HG02759 (cell line): ENCODE data around the gene SDCCAG8.

Experiments used
- ATAC-seq: cut with Tn5 transposase; IDR thresholded peaks from one replicate; pipeline ENCODE4 v1.9.1; 2021; ENCODE audit warnings: mild to moderate bottlenecking, moderate library complexity; ENCODE audit not compliant: unreplicated experiment

The SDCCAG8 gene

GRCh38 chr1:243477731-243478290 lies 222.0 kb downstream of the SDCCAG8 start:
- no peak for ATAC-seq

GRCh38 chr1:243481101-243481500 lies 225.3 kb downstream of the SDCCAG8 start:
- ATAC-seq, result no peak

- ATAC-seq, result no peak
These were observed 226.5 kb downstream of the SDCCAG8 start for GRCh38 chr1:243482141-243483022.

- no peak for ATAC-seq
These were observed 227.4 kb downstream of the SDCCAG8 start for GRCh38 chr1:243483071-243483771.

- ATAC-seq, result no peak
These were observed 228.1 kb downstream of the SDCCAG8 start for GRCh38 chr1:243483952-243484351.

GRCh38 chr1:243487036-243487648 lies 231.3 kb downstream of the SDCCAG8 start:
- ATAC-seq, result peak; percentile 14

GRCh38 chr1:243487649-243488227 lies 231.9 kb downstream of the SDCCAG8 start:
- peak; percentile 63 for ATAC-seq

- no peak for ATAC-seq
These were observed 232.8 kb downstream of the SDCCAG8 start for GRCh38 chr1:243488459-243489157.

GRCh38 chr1:243489158-243489527 lies 233.3 kb downstream of the SDCCAG8 start:
- ATAC-seq, result no peak

GRCh38 chr1:243489681-243490546 lies 234.1 kb downstream of the SDCCAG8 start:
- no peak for ATAC-seq

GRCh38 chr1:243490748-243491686 lies 235.2 kb downstream of the SDCCAG8 start:
- ATAC-seq, result no peak

- no peak for ATAC-seq
These were observed 237.6 kb downstream of the SDCCAG8 start for GRCh38 chr1:243493156-243494129.

- no peak for ATAC-seq
These were observed 239.0 kb downstream of the SDCCAG8 start for GRCh38 chr1:243494741-243495431.

GRCh38 chr1:243495442-243496186 lies 239.8 kb downstream of the SDCCAG8 start:
- ATAC-seq, result peak; percentile 45

- peak; percentile 44 for ATAC-seq
These were observed 240.4 kb downstream of the SDCCAG8 start for GRCh38 chr1:243496187-243496646.

GRCh38 chr1:243496806-243497205 lies 241.0 kb downstream of the SDCCAG8 start:
- ATAC-seq, result no peak
